Astrocyte (in vitro differentiated cells and primary cell): ENCODE results near the gene LGALS3BP. TPM values are rescaled to one million over a fixed set of nuclear protein-coding genes. Genes with fewer than 3 reads are reported as not detected.
A peak's percentile ranks its signal among the peaks of the same experiment; 100 is the strongest.

Experiments used
- DNase-seq: peaks from one replicate; pipeline ENCODE4 v3.0.0-alpha.2; 2010; ENCODE audit warnings: low read depth
- FAIRE-seq: peaks from 2 replicates; lab custom pipeline; 2011; peaks lifted over from hg19 to GRCh38; lab: Jason Lieb, UNC
- H2AFZ ChIP-seq: 2 replicates; pipeline ENCODE4 v1.6.0; 2012; ENCODE audit warnings: low read depth, low read length, inconsistent platforms
- H3K27ac ChIP-seq: 2 replicates; pipeline ENCODE4 v1.5.1; 2011; ENCODE audit warnings: low read depth, low read length, inconsistent platforms
- H3K27me3 ChIP-seq: 2 replicates; pipeline ENCODE4 v1.6.0; 2011; ENCODE audit warnings: low read length, inconsistent platforms; ENCODE audit not compliant: insufficient read depth
- H3K36me3 ChIP-seq: 2 replicates; pipeline ENCODE4 v1.5.1; 2011; ENCODE audit warnings: low read length, inconsistent platforms; ENCODE audit not compliant: insufficient read depth
- H3K4me1 ChIP-seq: 2 replicates; pipeline ENCODE4 v1.5.1; 2011; ENCODE audit warnings: low read length, inconsistent platforms; ENCODE audit not compliant: insufficient read depth
- H3K4me2 ChIP-seq: 2 replicates; pipeline ENCODE4 v1.6.0; 2012; ENCODE audit warnings: low read length, inconsistent platforms
- H3K4me3 ChIP-seq: 2 replicates; pipeline ENCODE4 v1.5.1; 2011; ENCODE audit warnings: low read depth, mild to moderate bottlenecking, low read length, inconsistent platforms; ENCODE audit not compliant: insufficient read depth
- H3K79me2 ChIP-seq: 2 replicates; pipeline ENCODE4 v1.6.0; 2012; ENCODE audit warnings: mild to moderate bottlenecking, low read length, inconsistent platforms; ENCODE audit not compliant: insufficient read depth
- H3K9ac ChIP-seq: 2 replicates; pipeline ENCODE4 v1.6.0; 2012; ENCODE audit warnings: mild to moderate bottlenecking, low read length, inconsistent platforms
- H3K9me3 ChIP-seq: 2 replicates; pipeline ENCODE4 v1.5.1; 2012; ENCODE audit warnings: low read depth, mild to moderate bottlenecking, low read length, inconsistent platforms; ENCODE audit not compliant: insufficient read depth
- H4K20me1 ChIP-seq: 2 replicates; pipeline ENCODE4 v1.6.0; 2012; ENCODE audit warnings: low read length, inconsistent platforms; ENCODE audit not compliant: insufficient read depth
- H3K27ac Mint-ChIP-seq: one replicate; pipeline ENCODE4 v1.8.0; 2021; ENCODE audit warnings: mild to moderate bottlenecking, mixed read lengths; ENCODE audit not compliant: unreplicated experiment
- H3K27me3 Mint-ChIP-seq: one replicate; pipeline ENCODE4 v1.8.0; 2021; ENCODE audit warnings: low read depth, mixed read lengths; ENCODE audit not compliant: unreplicated experiment
- H3K36me3 Mint-ChIP-seq: one replicate; pipeline ENCODE4 v1.8.0; 2021; ENCODE audit warnings: low read depth, mixed read lengths; ENCODE audit not compliant: unreplicated experiment
- H3K4me1 Mint-ChIP-seq: one replicate; pipeline ENCODE4 v1.8.0; 2021; ENCODE audit warnings: low read depth, mixed read lengths; ENCODE audit not compliant: unreplicated experiment
- H3K4me3 Mint-ChIP-seq: one replicate; pipeline ENCODE4 v1.8.0; 2021; ENCODE audit warnings: mild to moderate bottlenecking, moderate library complexity, mixed read lengths; ENCODE audit not compliant: unreplicated experiment
- H3K9me3 Mint-ChIP-seq: one replicate; pipeline ENCODE4 v1.8.0; 2021; ENCODE audit warnings: mild to moderate bottlenecking, mixed read lengths; ENCODE audit not compliant: unreplicated experiment
- CTCF ChIP-seq: IDR thresholded peaks from 2 replicates; pipeline ENCODE4 v1.5.1; 2011; ENCODE audit warnings: low read depth, mild to moderate bottlenecking, inconsistent platforms, low read length, moderate library complexity; ENCODE audit not compliant: insufficient read depth
- EZH2 ChIP-seq: IDR thresholded peaks from 2 replicates; pipeline ENCODE4 v1.6.1; 2012; ENCODE audit warnings: mild to moderate bottlenecking, low read length, inconsistent platforms; ENCODE audit not compliant: insufficient read depth
- total RNA-seq: library from RNA; stranded (reverse); gene quantifications from 2 replicates; pipeline ENCODE4 v1.2.1, GENCODE V29; 2021

LGALS3BP gene
- total RNA-seq, 1 donor from 2014 or later, result 495 TPM

- H3K27ac Mint-ChIP-seq, result peak overlapping the region; percentile 53
- Histone ChIP-seq H3K36me3 (no peaks in the 10 kb centered on the region), H3K27ac (peak overlapping the region; percentile 61), H3K9ac (peak overlapping the region; percentile 83), H2AFZ (no peak overlapping the region), H4K20me1 (peaks cover 54% of the 10 kb centered on the region), H3K4me2 (peak overlapping the region; percentile 100), H3K27me3 (no peaks in the 10 kb centered on the region), H3K9me3 (no peaks in the 10 kb centered on the region), H3K4me3 (peak overlapping the region; percentile 85), H3K4me1 (peaks cover 41% of the 10 kb centered on the region), H3K79me2 (peaks cover 58% of the 10 kb centered on the region)
- DNase-seq, result no peak
- peaks cover 6% of the 10 kb centered on the region for H3K27me3 Mint-ChIP-seq
- TF ChIP-seq CTCF, result no peak
- TF ChIP-seq EZH2, result no peak
- peak overlapping the region; percentile 83 for H3K4me3 Mint-ChIP-seq
- H3K36me3 Mint-ChIP-seq, result peaks cover 4% of the 10 kb centered on the region
- H3K9me3 Mint-ChIP-seq, result no peaks in the 10 kb centered on the region
- H3K4me1 Mint-ChIP-seq, result peaks cover 13% of the 10 kb centered on the region
- no peak for FAIRE-seq
Measured at GRCh38 chr17:78923660-78924453, 55.9 kb downstream of the LGALS3BP start.

- no peak for DNase-seq
- Mint-ChIP-seq H3K36me3 (peaks cover 6% of the 10 kb centered on the region), H3K27ac (no peak overlapping the region), H3K27me3 (no peaks in the 10 kb centered on the region), H3K9me3 (no peaks in the 10 kb centered on the region), H3K4me1 (peaks cover 13% of the 10 kb centered on the region), H3K4me3 (peak overlapping the region; percentile 83)
- H3K27me3 ChIP-seq, result no peaks in the 10 kb centered on the region
- H3K9ac ChIP-seq, result peak overlapping the region; percentile 83
- peaks cover 67% of the 10 kb centered on the region for H3K79me2 ChIP-seq
- no peak overlapping the region for H3K27ac ChIP-seq
- peaks cover 41% of the 10 kb centered on the region for H3K4me1 ChIP-seq
- H3K4me3 ChIP-seq, result peak overlapping the region; percentile 85
- peaks cover 63% of the 10 kb centered on the region for H4K20me1 ChIP-seq
- FAIRE-seq, result no peak
- TF ChIP-seq EZH2 (no peak), CTCF (no peak)
- no peaks in the 10 kb centered on the region for H3K9me3 ChIP-seq
- H2AFZ ChIP-seq, result no peak overlapping the region
- no peaks in the 10 kb centered on the region for H3K36me3 ChIP-seq
- H3K4me2 ChIP-seq, result peak overlapping the region; percentile 100
Measured at GRCh38 chr17:78922816-78923498, 56.8 kb downstream of the LGALS3BP start.
